Measurements from ENCODE around the gene MCM8.

- no peak for TF ChIP-seq CTCF (optimal IDR thresholded peaks at IDR 0.05 in 1 of 3, IDR thresholded peaks at IDR 0.05 in 1 of 3, conservative IDR thresholded peaks at IDR 0.05 in 1 of 3; ENCODE audit: extremely low read depth in 1 of 3, insufficient read depth in 2 of 3, low read length in 3 of 3)
- no peak for TF ChIP-seq EZH2 (IDR thresholded peaks at IDR 0.05; ENCODE audit: low read length)
Measured at GRCh38 chr20:5925551-5925950, 24.9 kb upstream of the MCM8 start.
